ENCODE results near the gene CASP5. TPM values are rescaled to one million over a fixed set of nuclear protein-coding genes. Genes with fewer than 3 reads are reported as not detected.

CASP5 gene
- polyA plus RNA-seq, 10 donors, result 0.27 to 0.79 (median 0.42) TPM; not detected in 7

DNA sequence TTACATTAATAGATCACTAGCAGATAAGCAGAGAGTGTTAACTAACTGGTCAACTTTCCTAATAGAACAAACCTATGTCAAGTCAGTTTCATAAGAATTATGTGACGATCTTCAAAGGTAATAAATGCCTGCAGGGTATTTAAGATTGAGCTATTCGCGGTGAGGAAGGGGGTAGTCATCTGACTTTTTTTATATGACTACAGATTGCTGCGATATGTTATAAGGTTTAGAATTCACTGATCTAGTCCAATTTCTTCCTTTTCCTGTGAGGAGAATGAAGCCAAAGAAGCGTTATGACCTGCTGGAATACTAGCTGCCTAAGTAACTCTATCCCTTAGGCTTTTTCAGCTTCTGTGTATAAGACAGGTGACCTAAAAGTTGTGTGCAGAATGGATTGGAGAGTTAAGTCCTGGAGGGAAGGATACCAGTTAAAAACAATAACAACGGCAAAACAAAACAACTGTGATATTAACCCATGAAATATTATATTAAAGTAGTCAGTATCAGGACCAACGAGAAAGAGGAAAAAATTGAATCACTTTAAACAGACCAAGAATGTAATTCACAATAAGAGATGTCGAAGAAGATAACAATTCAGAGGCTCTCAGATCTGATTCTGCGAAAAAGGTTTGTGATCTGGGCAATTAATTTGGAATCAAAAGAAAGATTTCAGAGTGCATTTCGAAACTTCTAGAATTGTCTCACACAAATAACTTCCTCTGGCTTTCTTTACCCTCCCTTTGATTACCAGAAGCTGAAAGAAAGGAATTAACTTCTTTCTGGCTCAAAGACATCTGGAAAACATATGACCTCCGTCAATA, 55.2 kb downstream of the CASP5 start:
- DNase-seq, result peak; percentile 12 to 69 (median 27)

DNA sequence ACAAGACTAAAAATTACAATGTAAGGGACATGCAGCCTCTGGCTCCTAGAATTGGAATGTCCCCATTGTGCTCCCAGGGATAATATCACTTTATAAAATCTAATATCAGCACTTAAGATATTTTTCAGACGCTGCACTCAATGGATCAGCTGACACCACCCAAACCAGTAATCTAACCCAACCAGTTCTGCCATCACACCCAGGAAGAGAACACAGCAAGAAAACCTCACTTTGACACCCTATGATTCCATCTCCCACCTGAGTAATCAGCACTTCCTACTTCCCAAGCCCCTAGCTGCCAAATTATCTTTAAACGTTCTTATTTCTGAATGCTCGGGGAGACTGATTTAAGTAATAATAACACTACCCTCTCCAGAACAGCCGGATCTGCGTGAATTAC, 57.2 kb downstream of the CASP5 start:
- no peak for DNase-seq

DNA sequence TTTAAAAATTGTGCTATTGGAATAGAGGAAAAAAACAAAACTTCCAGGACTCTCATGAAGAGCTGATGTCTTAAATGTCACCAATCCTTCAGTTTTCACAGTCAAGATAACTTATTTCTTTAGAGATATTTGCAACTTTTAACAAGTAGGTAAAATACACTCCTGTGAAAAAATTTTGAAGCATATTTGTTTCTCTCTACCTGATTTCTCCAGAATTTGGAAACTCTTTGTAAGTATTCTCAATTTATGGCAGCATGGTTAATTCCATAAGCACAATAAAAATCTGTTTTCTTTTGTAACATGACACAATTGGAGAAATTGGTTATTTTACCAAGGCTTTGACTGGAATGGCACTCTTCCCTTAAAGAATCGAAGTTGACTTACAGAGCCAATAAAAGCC, 58.7 kb downstream of the CASP5 start:
- DNase-seq, result no peak

DNA sequence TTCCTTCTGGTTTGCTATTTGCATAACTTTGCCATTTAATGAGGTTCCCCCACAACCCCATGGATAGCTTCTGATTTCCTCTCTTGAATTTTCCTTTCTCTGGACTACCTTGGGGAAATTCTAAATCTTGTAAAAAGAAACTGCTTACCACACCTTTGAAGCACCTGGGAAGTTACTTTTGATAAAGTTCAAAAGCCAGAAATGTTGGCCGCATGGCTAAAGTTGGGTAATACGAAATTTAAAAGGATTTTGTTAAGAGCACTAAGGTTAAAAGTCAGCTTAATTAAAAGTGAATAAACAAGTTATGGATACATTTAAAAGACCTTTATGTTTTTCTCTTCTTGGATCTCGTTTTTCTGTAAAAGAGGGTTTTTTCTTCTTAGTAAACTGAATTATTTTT, 60.1 kb downstream of the CASP5 start:
- DNase-seq, result no peak

DNA sequence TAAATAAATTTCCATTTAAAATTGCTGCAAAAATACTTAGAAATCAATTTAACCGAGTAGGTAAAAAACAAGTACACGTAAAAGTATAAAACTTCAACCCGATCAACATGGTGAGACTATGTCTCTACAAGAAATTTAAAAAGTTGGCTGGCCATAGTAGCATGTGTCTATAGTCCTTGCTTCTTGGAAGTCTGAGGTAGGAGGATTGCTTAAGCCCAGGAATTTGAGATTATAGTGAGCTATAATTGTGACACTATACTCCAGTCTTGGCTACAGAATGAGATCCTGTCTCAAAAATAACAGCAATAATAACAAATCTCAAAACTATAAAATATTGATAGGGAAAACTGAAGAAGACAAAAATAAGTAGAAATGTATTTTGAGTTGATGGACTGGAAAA, 65.7 kb downstream of the CASP5 start:
- no peak for DNase-seq

DNA sequence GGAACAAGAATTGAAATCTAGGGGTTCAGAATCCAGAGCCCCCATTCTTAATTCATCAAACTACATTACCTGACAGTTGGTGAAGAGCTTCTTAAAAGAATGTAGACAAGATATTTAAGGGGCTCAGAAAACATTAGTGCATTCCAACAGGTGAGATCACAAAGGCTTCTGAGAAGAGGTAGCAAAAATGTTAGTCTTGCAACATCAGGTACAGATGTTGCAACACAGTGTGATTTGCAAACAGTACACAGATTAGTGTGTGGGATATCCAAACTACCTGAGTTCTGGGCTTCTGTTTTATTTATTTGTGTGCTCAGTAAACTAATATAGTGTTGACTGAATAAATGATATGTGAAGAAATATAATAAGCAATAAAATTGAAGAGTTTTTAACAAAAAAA, 66.4 kb downstream of the CASP5 start:
- DNase-seq, result no peak

DNA sequence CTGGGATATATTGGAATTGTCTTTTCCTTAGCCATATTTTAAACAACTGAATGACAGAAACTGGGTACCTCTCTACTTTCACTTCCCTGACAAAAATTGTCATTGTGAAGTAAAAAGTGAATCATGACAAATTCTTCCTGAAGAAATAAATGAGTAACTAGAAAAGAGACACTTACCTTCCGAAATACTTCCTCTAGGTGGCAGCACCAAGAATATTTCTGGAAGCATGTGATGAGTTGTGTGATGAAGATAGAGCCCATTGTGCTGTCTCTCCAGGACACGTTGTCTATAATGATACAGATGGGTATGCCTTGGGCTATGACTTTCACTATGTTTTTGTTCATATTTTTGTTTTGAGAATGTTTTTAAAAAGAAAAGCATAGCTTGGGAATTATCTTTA, 76.1 kb downstream of the CASP5 start:
- peak; percentile 16 to 35 (median 30) for DNase-seq

Other genes starting within 250 kb of the CASP5 start
- gene CASP12, start 124.7 kb downstream of the CASP5 start, polyA plus RNA-seq (ENCODE audit: insufficient read length in 10 of 10), result under 1 TPM in 9 of 10 donors, not detected in 1; 0.16 to 0.62 (median 0.37) TPM
- gene CASP4, start 54.6 kb downstream of the CASP5 start, polyA plus RNA-seq (ENCODE audit: insufficient read length in 10 of 10), result 10 to 100 TPM; 19.7 to 40.3 (median 30.7) TPM
- 10 to 100 TPM in 5 of 10 donors, 1 to 10 TPM in 5; 7.9 to 19.2 (median 9.9) TPM for gene CASP1, start 12.0 kb upstream of the CASP5 start, polyA plus RNA-seq (ENCODE audit: insufficient read length in 10 of 10)
- 10 to 100 TPM in 7 of 10 donors, 1 to 10 TPM in 3; 7.9 to 20.4 (median 12.2) TPM for gene CARD16, start 22.2 kb upstream of the CASP5 start, polyA plus RNA-seq (ENCODE audit: insufficient read length in 10 of 10)
- under 1 TPM in 1 of 10 donors, not detected in 9; 0.91 TPM for gene CARD18, start 116.6 kb upstream of the CASP5 start, polyA plus RNA-seq (ENCODE audit: insufficient read length in 10 of 10)